SU-DHL-6 (cell line): ENCODE data around the gene AK9.

ENCODE experiments used
- H2AFZ ChIP-seq: fragments of 200-600 bp; sonication (generic); 2 replicates; pipeline ENCODE4 v1.6.1; 2014; ENCODE audit warnings: low read depth, mild to moderate bottlenecking, moderate library complexity, mixed read lengths, antibody characterized with exemption, low read length; ENCODE audit not compliant: severe bottlenecking
- H3F3A ChIP-seq: fragments of 200-600 bp; shearing (Covaris generic); 2 replicates; pipeline ENCODE4 v1.6.0; 2016; ENCODE audit warnings: antibody characterized with exemption, mild to moderate bottlenecking; ENCODE audit not compliant: insufficient read depth
- H3K27ac ChIP-seq: fragments of 200-600 bp; sonication (generic); 2 replicates; pipeline ENCODE4 v1.5.1; 2016; ENCODE audit warnings: low read depth, mild to moderate bottlenecking, low read length, moderate library complexity, mixed read lengths
- H3K27me3 ChIP-seq: fragments of 200-600 bp; sonication (generic), shearing (Covaris generic); 2 replicates; pipeline ENCODE4 v1.6.0; 2014; ENCODE audit warnings: mild to moderate bottlenecking, low read length
- H3K36me3 ChIP-seq: fragments of 200-600 bp; sonication (generic); 2 replicates; pipeline ENCODE4 v1.6.1; 2014; ENCODE audit warnings: mild to moderate bottlenecking, low read length, mixed read lengths
- H3K4me2 ChIP-seq: fragments of 300-600, 200-600 bp; shearing (Covaris generic), sonication (generic); 2 replicates; pipeline ENCODE4 v1.6.0; 2014; ENCODE audit warnings: low read length, low read depth, mild to moderate bottlenecking; ENCODE audit not compliant: poor library complexity, severe bottlenecking
- H3K4me3 ChIP-seq: fragments of 200-600 bp; sonication (generic); 2 replicates; pipeline ENCODE4 v1.5.1; 2014; ENCODE audit warnings: antibody characterized with exemption, low read length, mild to moderate bottlenecking, mixed read lengths; ENCODE audit not compliant: insufficient read depth, poor library complexity, severe bottlenecking
- H3K79me2 ChIP-seq: fragments of 200-600 bp; sonication (generic); 2 replicates; pipeline ENCODE4 v1.6.1; 2014; ENCODE audit warnings: mild to moderate bottlenecking, low read length, moderate library complexity; ENCODE audit not compliant: insufficient read depth
- H3K9ac ChIP-seq: fragments of 200-600 bp; sonication (generic); 2 replicates; pipeline ENCODE4 v1.7.0; 2014; ENCODE audit warnings: mild to moderate bottlenecking, low read length
- H3K9me2 ChIP-seq: fragments of 200-600 bp; sonication (generic); replicated peaks from 2 replicates; pipeline ENCODE4 v1.6.1; 2014; ENCODE audit warnings: low read length; ENCODE audit not compliant: insufficient read depth
- H3K9me3 ChIP-seq: fragments of 200-600 bp; sonication (generic); 2 replicates; pipeline ENCODE4 v1.6.1; 2014; ENCODE audit warnings: low read length, mixed read lengths; ENCODE audit not compliant: insufficient read depth
- H4K20me1 ChIP-seq: fragments of 200-600 bp; sonication (generic); 2 replicates; pipeline ENCODE4 v1.6.1; 2014; ENCODE audit warnings: low read depth, mild to moderate bottlenecking, antibody characterized with exemption, low read length, moderate library complexity, mixed read lengths
- CTCF ChIP-seq: fragments of 200-600 bp; sonication (generic); IDR thresholded peaks from one replicate; pipeline ENCODE4 v1.5.1; 2017; ENCODE audit warnings: antibody characterized with exemption, mild to moderate bottlenecking, low read length, moderate library complexity; ENCODE audit not compliant: insufficient read depth, poor library complexity, severe bottlenecking
- EZH2phosphoT487 ChIP-seq: fragments of 200-600 bp; sonication (generic), shearing (Covaris generic); conservative IDR thresholded peaks from 2 replicates; pipeline ENCODE4 v1.6.1; 2018; ENCODE audit warnings: mild to moderate bottlenecking, antibody characterized with exemption, low read length, moderate library complexity, mixed read lengths

The AK9 gene

GRCh38 chr6:109610590-109610989 lies 80.4 kb downstream of the AK9 start:
- Histone ChIP-seq H3K4me3 (no peak overlapping the region), H3F3A (no peaks in the 10 kb centered on the region), H2AFZ (no peak overlapping the region), H3K9ac (no peak overlapping the region), H3K9me2 (no peaks in the 10 kb centered on the region), H3K27me3 (no peaks in the 10 kb centered on the region), H3K36me3 (no peaks in the 10 kb centered on the region), H3K27ac (no peak overlapping the region), H3K9me3 (no peaks in the 10 kb centered on the region), H4K20me1 (no peaks in the 10 kb centered on the region), H3K4me2 (no peak overlapping the region), H3K79me2 (no peaks in the 10 kb centered on the region)
- TF ChIP-seq CTCF = no peak

DNA sequence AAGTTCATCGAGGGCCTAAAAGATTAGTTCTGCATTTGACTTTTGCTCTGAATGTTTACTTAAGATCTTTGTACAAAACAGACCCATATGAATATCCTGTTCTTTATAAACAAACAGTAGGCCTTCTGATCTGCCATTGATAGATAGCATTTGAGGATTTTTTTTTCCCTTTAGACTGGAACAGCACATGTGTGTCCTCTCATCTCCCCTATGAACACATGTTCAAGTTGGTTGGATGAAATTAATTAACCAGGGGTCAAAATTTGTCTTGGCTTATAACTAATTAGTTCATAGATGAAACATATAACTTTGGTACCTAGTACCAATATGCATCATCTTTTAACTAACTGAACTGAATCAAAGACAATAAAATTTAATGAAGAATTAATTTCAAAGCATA lies 81.3 kb downstream of the AK9 start:
- H3K9ac ChIP-seq = no peak overlapping the region
- no peaks in the 10 kb centered on the region for H3K9me3 ChIP-seq
- no peaks in the 10 kb centered on the region for H3F3A ChIP-seq
- no peaks in the 10 kb centered on the region for H3K27me3 ChIP-seq
- no peak overlapping the region for H3K27ac ChIP-seq
- no peak overlapping the region for H2AFZ ChIP-seq
- H3K79me2 ChIP-seq = no peaks in the 10 kb centered on the region
- no peak overlapping the region for H3K4me2 ChIP-seq
- TF ChIP-seq CTCF = no peak
- TF ChIP-seq EZH2phosphoT487 = no peak
- H4K20me1 ChIP-seq = no peaks in the 10 kb centered on the region
- no peaks in the 10 kb centered on the region for H3K9me2 ChIP-seq
- H3K4me3 ChIP-seq = no peak overlapping the region
- no peaks in the 10 kb centered on the region for H3K36me3 ChIP-seq

DNA sequence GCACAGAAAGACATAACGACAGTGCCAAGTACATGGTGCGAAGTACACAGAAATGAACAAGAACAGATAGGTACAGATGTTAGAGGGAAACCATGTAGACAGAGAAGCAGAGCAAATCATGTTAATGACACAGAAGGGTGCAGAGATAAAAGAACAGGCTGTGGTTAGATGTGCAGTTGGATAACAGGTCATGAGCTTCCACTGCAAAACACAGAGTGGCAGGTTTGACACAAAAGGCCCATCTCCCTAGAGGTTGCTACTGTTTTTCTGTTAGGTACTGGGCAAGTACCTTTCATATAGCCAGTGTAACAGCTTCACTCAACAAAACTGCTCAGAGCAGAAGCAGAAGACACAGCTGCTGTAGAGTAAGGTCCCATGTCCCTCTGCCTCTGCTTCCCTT lies 84.6 kb downstream of the AK9 start:
- Histone ChIP-seq H3K9me3 (no peaks in the 10 kb centered on the region), H3K36me3 (no peaks in the 10 kb centered on the region), H3K9ac (no peak overlapping the region), H3K79me2 (no peaks in the 10 kb centered on the region), H4K20me1 (no peaks in the 10 kb centered on the region), H3K27ac (no peak overlapping the region), H3F3A (no peaks in the 10 kb centered on the region), H3K27me3 (no peaks in the 10 kb centered on the region), H3K4me2 (no peak overlapping the region), H2AFZ (no peak overlapping the region), H3K4me3 (no peak overlapping the region), H3K9me2 (no peaks in the 10 kb centered on the region)
- TF ChIP-seq EZH2phosphoT487 = no peak

GRCh38 chr6:109595998-109596397 lies 95.0 kb downstream of the AK9 start:
- H3K9me3 ChIP-seq = no peaks in the 10 kb centered on the region
- no peak overlapping the region for H3K27ac ChIP-seq
- no peak overlapping the region for H3K4me3 ChIP-seq
- no peak overlapping the region for H3K4me2 ChIP-seq
- H3K36me3 ChIP-seq = no peaks in the 10 kb centered on the region
- no peaks in the 10 kb centered on the region for H3K9me2 ChIP-seq
- no peaks in the 10 kb centered on the region for H3K27me3 ChIP-seq
- H2AFZ ChIP-seq = no peak overlapping the region
- H3F3A ChIP-seq = no peaks in the 10 kb centered on the region
- no peaks in the 10 kb centered on the region for H4K20me1 ChIP-seq
- H3K79me2 ChIP-seq = no peaks in the 10 kb centered on the region
- no peak for TF ChIP-seq EZH2phosphoT487
- no peak for TF ChIP-seq CTCF
- no peak overlapping the region for H3K9ac ChIP-seq
